HepG2 (cell line): ENCODE results near the gene ZNF652. TPM values are rescaled to one million over a fixed set of nuclear protein-coding genes. Genes with fewer than 3 reads are reported as not detected.

Experiments
- ARID2 ChIP-seq: sonication (generic); formaldehyde crosslinking; IDR thresholded peaks from 2 replicates; pipeline ENCODE4 v1.8.1; 2022; ENCODE audit warnings: mild to moderate bottlenecking, missing genetic modification reagents, borderline replicate concordance
- CBX5 ChIP-seq: sonication (generic); formaldehyde crosslinking; IDR thresholded peaks from 2 replicates; pipeline ENCODE4 v1.4.0; 2020; ENCODE audit warnings: missing genetic modification reagents, borderline replicate concordance
- FOXO1 ChIP-seq: sonication (generic); formaldehyde crosslinking; IDR thresholded peaks from 2 replicates; pipeline ENCODE4 v1.4.0; 2020; ENCODE audit warnings: missing genetic modification reagents
- KDM2A ChIP-seq: sonication (generic); formaldehyde crosslinking; IDR thresholded peaks from 2 replicates; pipeline ENCODE4 v1.4.0; 2020; ENCODE audit warnings: low read depth, missing genetic modification reagents, borderline replicate concordance
- MEIS2 ChIP-seq: sonication (generic); formaldehyde crosslinking; IDR thresholded peaks from 2 replicates; pipeline ENCODE4 v1.9.0; 2021; ENCODE audit warnings: mild to moderate bottlenecking, missing genetic modification reagents
- MYNN ChIP-seq: sonication (generic); formaldehyde crosslinking; IDR thresholded peaks from 2 replicates; pipeline ENCODE4 v1.4.0; 2020; ENCODE audit warnings: mild to moderate bottlenecking, low read depth, missing genetic modification reagents
- SMAD1 ChIP-seq: sonication (generic); formaldehyde crosslinking; IDR thresholded peaks from 2 replicates; pipeline ENCODE4 v1.4.0; 2020; ENCODE audit warnings: missing genetic modification reagents, low read depth, mild to moderate bottlenecking, borderline replicate concordance
- WIZ ChIP-seq: sonication (generic); formaldehyde crosslinking; IDR thresholded peaks from 2 replicates; pipeline ENCODE4 v1.5.1; 2020; ENCODE audit warnings: mild to moderate bottlenecking, missing genetic modification reagents
- ZMYM4 ChIP-seq: sonication (generic); formaldehyde crosslinking; IDR thresholded peaks from 2 replicates; pipeline ENCODE4 v1.8.1; 2023; ENCODE audit warnings: mild to moderate bottlenecking, missing genetic modification reagents
- ZNF251 ChIP-seq: sonication (generic); formaldehyde crosslinking; IDR thresholded peaks from 2 replicates; pipeline ENCODE4 v1.9.0; 2021; ENCODE audit warnings: mild to moderate bottlenecking, missing genetic modification reagents
- ZNF350 ChIP-seq: sonication (generic); formaldehyde crosslinking; IDR thresholded peaks from 2 replicates; pipeline ENCODE4 v1.4.0; 2020; ENCODE audit warnings: mild to moderate bottlenecking, low read depth, missing genetic modification reagents, borderline replicate concordance
- ZNF446 ChIP-seq: sonication (generic); formaldehyde crosslinking; IDR thresholded peaks from 2 replicates; pipeline ENCODE4 v1.5.0; 2020; ENCODE audit warnings: mild to moderate bottlenecking, missing genetic modification reagents
- ZNF501 ChIP-seq: sonication (generic); formaldehyde crosslinking; IDR thresholded peaks from 2 replicates; pipeline ENCODE4 v1.5.1; 2020; ENCODE audit warnings: mild to moderate bottlenecking, moderate library complexity, missing genetic modification reagents
- polyA plus RNA-seq, 8 experiments: library from polyadenylated mRNA; depleted of rRNA in 3 of 8; stranded (reverse) in 7 of 8; unstranded in 1 of 8; fragments of >200 nt; fragmentation: Illumina TruSeq in 4 of 8; extraction: Trizol in 4 of 8; gene quantifications; 2 replicates each; pipeline versions ENCODE4 v1.2.1 to v1.2.3, GENCODE V29; 2011 to 2016; ENCODE audit warnings: low read depth in 4 of 8, missing spikeins in 1 of 8, mixed read lengths in 1 of 8; ENCODE audit not compliant: insufficient read depth in 1 of 8
- total RNA-seq, 5 experiments: library from RNA; depleted of rRNA; stranded (reverse); fragments of >200 nt; fragmentation: Illumina TruSeq; extraction: Trizol; gene quantifications; 2 replicates each; pipeline ENCODE4 v1.2.3, GENCODE V29; 2016; ENCODE audit warnings: low read depth in 1 of 5
- TF ChIP-seq, protein P1 (sequence below): sonication (generic); formaldehyde crosslinking; conservative IDR thresholded peaks from 2 replicates; pipeline ENCODE4 v1.4.0; 2020; ENCODE audit warnings: mild to moderate bottlenecking, missing genetic modification reagents, moderate library complexity
- TF ChIP-seq, protein P2 (sequence below): sonication (generic); formaldehyde crosslinking; IDR thresholded peaks from one replicate; pipeline ENCODE4 v1.5.1; 2020; ENCODE audit warnings: mild to moderate bottlenecking, missing genetic modification reagents; ENCODE audit errors: not compliant biosample characterization

Gene ZNF652
- total and polyA plus RNA-seq, 2 of the 13 experiments (the other 11 are each of a cell fraction or from before 2014, with no cell fraction given) = 16.2 to 30.2 TPM

DNA sequence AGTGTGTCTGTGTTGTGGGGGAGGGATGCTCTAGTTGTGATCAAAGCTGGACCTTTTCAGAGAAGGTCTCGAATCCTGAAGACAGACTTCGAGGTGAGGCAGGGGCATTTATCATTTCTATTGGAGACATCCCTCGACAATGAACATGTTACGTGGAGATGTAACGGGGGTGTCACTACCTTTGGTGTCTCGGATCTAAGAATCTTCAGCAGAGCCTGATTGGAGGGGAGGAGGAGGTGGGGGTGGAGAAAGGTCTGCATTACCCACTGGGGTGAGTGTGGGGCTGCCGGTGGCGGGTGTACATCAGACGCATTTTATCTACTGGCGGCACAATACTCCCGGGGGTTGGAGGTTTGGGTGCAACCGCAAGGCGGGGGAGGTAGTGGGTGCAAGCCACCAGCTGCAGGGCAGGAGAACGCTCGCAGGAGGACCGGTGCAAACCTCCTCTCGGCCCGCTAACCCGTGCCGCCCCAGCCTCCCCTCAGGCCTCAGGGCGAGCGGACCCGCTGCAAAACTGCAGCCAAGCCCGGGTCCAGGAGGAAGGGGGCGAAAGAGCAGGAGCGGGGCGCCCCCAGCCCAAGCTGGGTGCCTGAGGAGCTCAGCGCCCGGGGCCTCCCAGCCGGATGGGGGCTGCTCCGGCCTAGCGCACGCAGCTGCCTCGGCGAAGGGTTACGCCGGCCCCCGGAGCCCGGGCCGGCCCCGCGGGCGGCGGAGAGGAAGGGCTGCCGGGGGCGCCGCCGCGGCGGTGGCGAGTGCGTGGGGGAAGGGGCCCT is 735 bp downstream of the ZNF652 start (continued):
- TF ChIP-seq WIZ (0 out of 2 replicates have a peak, but pooled peaks have one; percentile 58), CBX5 (peak; percentile 44; the same call in 1 of the 2 replicates), MEIS2 (no peak; the same call in 1 of the 2 replicates), ZNF501 (peak; percentile 72), ZMYM4 (CRISPR knock-in tag) (no peak), ARID2 (CRISPR knock-in tag) (peak; percentile 25; the same call in 1 of the 2 replicates), ZNF446 (peak; percentile 87; the same call in 1 of the 2 replicates), SMAD1 (CRISPR knock-in tag) (peak; percentile 51; the same call in 1 of the 2 replicates), MYNN (CRISPR knock-in tag) (0 out of 2 replicates have a peak, but pooled peaks have one; percentile 67), ZNF350 (CRISPR knock-in tag) (peak; percentile 46), KDM2A (peak; percentile 70), FOXO1 (CRISPR knock-in tag) (0 out of 2 replicates have a peak, but pooled peaks have one; percentile 14), ZNF251 (CRISPR knock-in tag) (no peak)
- TF ChIP-seq, protein P1, sequence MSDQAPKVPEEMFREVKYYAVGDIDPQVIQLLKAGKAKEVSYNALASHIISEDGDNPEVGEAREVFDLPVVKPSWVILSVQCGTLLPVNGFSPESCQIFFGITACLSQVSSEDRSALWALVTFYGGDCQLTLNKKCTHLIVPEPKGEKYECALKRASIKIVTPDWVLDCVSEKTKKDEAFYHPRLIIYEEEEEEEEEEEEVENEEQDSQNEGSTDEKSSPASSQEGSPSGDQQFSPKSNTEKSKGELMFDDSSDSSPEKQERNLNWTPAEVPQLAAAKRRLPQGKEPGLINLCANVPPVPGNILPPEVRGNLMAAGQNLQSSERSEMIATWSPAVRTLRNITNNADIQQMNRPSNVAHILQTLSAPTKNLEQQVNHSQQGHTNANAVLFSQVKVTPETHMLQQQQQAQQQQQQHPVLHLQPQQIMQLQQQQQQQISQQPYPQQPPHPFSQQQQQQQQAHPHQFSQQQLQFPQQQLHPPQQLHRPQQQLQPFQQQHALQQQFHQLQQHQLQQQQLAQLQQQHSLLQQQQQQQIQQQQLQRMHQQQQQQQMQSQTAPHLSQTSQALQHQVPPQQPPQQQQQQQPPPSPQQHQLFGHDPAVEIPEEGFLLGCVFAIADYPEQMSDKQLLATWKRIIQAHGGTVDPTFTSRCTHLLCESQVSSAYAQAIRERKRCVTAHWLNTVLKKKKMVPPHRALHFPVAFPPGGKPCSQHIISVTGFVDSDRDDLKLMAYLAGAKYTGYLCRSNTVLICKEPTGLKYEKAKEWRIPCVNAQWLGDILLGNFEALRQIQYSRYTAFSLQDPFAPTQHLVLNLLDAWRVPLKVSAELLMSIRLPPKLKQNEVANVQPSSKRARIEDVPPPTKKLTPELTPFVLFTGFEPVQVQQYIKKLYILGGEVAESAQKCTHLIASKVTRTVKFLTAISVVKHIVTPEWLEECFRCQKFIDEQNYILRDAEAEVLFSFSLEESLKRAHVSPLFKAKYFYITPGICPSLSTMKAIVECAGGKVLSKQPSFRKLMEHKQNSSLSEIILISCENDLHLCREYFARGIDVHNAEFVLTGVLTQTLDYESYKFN (CRISPR knock-in tag) = peak; percentile 38; the same call in 1 of the 2 replicates
- TF ChIP-seq, protein P2, sequence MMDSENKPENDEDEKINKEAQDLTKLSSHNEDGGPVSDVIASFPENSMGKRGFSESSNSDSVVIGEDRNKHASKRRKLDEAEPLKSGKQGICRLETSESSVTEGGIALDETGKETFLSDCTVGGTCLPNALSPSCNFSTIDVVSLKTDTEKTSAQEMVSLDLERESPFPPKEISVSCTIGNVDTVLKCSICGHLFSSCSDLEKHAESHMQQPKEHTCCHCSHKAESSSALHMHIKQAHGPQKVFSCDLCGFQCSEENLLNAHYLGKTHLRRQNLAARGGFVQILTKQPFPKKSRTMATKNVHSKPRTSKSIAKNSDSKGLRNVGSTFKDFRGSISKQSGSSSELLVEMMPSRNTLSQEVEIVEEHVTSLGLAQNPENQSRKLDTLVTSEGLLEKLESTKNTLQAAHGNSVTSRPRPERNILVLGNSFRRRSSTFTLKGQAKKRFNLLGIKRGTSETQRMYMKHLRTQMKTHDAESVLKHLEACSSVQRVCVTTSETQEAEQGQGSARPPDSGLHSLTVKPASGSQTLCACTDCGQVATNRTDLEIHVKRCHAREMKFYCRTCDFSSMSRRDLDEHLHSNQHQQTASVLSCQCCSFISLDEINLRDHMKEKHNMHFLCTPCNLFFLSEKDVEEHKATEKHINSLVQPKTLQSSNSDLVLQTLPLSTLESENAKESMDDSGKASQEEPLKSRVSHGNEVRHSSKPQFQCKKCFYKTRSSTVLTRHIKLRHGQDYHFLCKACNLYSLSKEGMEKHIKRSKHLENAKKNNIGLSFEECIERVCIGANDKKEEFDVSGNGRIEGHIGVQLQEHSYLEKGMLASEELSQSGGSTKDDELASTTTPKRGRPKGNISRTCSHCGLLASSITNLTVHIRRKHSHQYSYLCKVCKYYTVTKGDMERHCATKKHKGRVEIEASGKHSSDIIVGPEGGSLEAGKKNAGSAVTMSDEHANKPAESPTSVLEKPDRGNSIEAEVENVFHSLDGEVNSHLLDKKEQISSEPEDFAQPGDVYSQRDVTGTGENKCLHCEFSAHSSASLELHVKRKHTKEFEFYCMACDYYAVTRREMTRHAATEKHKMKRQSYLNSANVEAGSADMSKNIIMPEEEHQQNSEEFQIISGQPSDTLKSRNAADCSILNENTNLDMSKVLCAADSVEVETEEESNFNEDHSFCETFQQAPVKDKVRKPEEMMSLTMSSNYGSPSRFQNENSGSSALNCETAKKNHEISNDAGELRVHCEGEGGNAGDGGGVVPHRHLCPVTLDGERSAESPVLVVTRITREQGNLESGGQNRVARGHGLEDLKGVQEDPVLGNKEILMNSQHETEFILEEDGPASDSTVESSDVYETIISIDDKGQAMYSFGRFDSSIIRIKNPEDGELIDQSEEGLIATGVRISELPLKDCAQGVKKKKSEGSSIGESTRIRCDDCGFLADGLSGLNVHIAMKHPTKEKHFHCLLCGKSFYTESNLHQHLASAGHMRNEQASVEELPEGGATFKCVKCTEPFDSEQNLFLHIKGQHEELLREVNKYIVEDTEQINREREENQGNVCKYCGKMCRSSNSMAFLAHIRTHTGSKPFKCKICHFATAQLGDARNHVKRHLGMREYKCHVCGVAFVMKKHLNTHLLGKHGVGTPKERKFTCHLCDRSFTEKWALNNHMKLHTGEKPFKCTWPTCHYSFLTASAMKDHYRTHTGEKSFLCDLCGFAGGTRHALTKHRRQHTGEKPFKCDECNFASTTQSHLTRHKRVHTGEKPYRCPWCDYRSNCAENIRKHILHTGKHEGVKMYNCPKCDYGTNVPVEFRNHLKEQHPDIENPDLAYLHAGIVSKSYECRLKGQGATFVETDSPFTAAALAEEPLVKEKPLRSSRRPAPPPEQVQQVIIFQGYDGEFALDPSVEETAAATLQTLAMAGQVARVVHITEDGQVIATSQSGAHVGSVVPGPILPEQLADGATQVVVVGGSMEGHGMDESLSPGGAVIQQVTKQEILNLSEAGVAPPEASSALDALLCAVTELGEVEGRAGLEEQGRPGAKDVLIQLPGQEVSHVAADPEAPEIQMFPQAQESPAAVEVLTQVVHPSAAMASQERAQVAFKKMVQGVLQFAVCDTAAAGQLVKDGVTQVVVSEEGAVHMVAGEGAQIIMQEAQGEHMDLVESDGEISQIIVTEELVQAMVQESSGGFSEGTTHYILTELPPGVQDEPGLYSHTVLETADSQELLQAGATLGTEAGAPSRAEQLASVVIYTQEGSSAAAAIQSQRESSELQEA (CRISPR knock-in tag) = peak; percentile 43
